SJCRH30 (cell line): ENCODE data around the gene ASB10. TPM values are rescaled to one million over a fixed set of nuclear protein-coding genes. Genes with fewer than 3 reads are reported as not detected.

Experiments
- DNase-seq, 2 experiments: peaks; one replicate each; pipeline ENCODE4 v3.0.0-alpha.2; 2015 to 2020
- H3K27ac ChIP-seq: fragments of 250-450 bp; sonication (Bioruptor Pico); 2 replicates; pipeline ENCODE4 v1.5.1; 2020; ENCODE audit warnings: mild to moderate bottlenecking, moderate library complexity
- H3K27me3 ChIP-seq: fragments of 250-450 bp; sonication (Bioruptor Pico); 2 replicates; pipeline ENCODE4 v1.5.1; 2020; ENCODE audit warnings: mild to moderate bottlenecking, moderate library complexity
- H3K36me3 ChIP-seq: fragments of 250-450 bp; sonication (Bioruptor Pico); 2 replicates; pipeline ENCODE4 v1.5.1; 2020; ENCODE audit warnings: mild to moderate bottlenecking, moderate library complexity
- H3K4me1 ChIP-seq: fragments of 250-450 bp; sonication (Bioruptor Pico); 2 replicates; pipeline ENCODE4 v1.5.1; 2020; ENCODE audit warnings: mild to moderate bottlenecking, moderate library complexity
- H3K4me3 ChIP-seq: fragments of 250-450 bp; sonication (Bioruptor Pico); 2 replicates; pipeline ENCODE4 v1.5.1; 2020; ENCODE audit warnings: mild to moderate bottlenecking, moderate library complexity
- H3K9me3 ChIP-seq: fragments of 250-450 bp; sonication (Bioruptor Pico); replicated peaks from 2 replicates; pipeline ENCODE4 v1.5.1; 2020; ENCODE audit warnings: mild to moderate bottlenecking, moderate library complexity
- total RNA-seq: library from RNA; depleted of rRNA; stranded (reverse); fragments of >200 nt; shearing (Covaris generic); gene quantifications from 2 replicates; pipeline ENCODE4 v1.2.3, GENCODE V29; 2014

Gene ASB10
- total RNA-seq, 1 experiment from 2014 or later = not detected

GRCh38 chr7:151201751-151202150, 14.7 kb upstream of the ASB10 start:
- H3K36me3 ChIP-seq = no peaks in the 10 kb centered on the region
- no peaks in the 10 kb centered on the region for H3K9me3 ChIP-seq
- H3K27me3 ChIP-seq = peaks cover 46% of the 10 kb centered on the region
- no peak for DNase-seq
- H3K4me1 ChIP-seq = no peaks in the 10 kb centered on the region
- no peak overlapping the region for H3K4me3 ChIP-seq
- H3K27ac ChIP-seq = no peak overlapping the region

GRCh38 chr7:151201344-151201743, 14.3 kb upstream of the ASB10 start:
- Histone ChIP-seq H3K9me3 (no peaks in the 10 kb centered on the region), H3K4me1 (no peaks in the 10 kb centered on the region)

GRCh38 chr7:151198945-151199848, 12.1 kb upstream of the ASB10 start:
- no peak overlapping the region for H3K4me3 ChIP-seq
- H3K36me3 ChIP-seq = no peaks in the 10 kb centered on the region
- DNase-seq = no peak
- H3K4me1 ChIP-seq = no peaks in the 10 kb centered on the region
- no peak overlapping the region for H3K27ac ChIP-seq
- peaks cover 51% of the 10 kb centered on the region for H3K27me3 ChIP-seq
- H3K9me3 ChIP-seq = no peaks in the 10 kb centered on the region

More at GRCh38 chr7:151201344-151201743, 14.3 kb upstream of the ASB10 start:
- no peaks in the 10 kb centered on the region for H3K36me3 ChIP-seq
- DNase-seq = no peak
- no peak overlapping the region for H3K27ac ChIP-seq
- peaks cover 50% of the 10 kb centered on the region for H3K27me3 ChIP-seq
- no peak overlapping the region for H3K4me3 ChIP-seq

- H3K9me3 ChIP-seq = no peaks in the 10 kb centered on the region
- no peak overlapping the region for H3K27ac ChIP-seq
- H3K4me3 ChIP-seq = no peak overlapping the region
- peaks cover 55% of the 10 kb centered on the region for H3K27me3 ChIP-seq
- no peaks in the 10 kb centered on the region for H3K4me1 ChIP-seq
- DNase-seq = no peak
- no peaks in the 10 kb centered on the region for H3K36me3 ChIP-seq
Measured at GRCh38 chr7:151197932-151198331, 10.9 kb upstream of the ASB10 start.

DNA sequence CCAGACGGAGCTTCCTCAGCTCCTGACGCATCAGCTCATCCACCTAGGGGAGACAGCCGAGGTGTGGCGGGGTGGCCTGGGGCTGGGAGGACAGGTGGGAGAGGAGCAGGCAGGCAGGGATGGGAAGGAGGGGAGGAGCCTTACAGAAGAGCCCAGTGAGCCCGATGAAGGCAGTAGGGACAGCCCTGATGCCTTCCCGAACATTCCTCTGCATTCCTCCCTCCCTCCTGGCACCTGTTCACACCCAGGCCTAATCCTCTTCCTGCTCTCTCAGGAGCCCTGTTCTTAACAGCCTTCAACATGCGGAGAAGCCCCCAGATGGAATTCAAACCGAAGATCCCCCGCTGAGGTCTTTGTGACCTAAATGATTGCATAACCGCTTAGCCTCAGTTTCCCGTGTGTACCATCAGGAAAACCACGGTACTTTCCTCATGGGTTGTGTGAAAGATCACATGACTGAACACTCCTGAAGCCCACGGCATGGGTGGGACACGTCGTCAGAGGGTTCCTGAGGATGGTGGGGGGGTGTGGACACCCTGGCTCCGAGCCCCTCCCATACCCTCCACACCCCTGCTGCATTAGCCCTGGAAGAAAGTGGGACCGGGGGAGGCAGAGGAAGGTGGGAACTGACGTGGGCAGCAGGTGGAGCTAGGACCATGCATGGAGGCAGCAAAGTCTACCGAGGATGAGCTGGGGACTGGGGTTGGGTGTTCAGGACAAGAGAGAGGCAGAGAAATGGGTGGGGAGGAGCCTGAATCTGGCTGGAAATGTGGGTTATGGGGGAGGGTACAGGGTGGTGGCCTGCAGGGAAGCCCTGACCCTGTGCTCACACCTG, 8.8 kb upstream of the ASB10 start:
- Histone ChIP-seq H3K27me3 (peaks cover 50% of the 10 kb centered on the region), H3K36me3 (no peaks in the 10 kb centered on the region), H3K4me3 (no peak overlapping the region), H3K4me1 (no peaks in the 10 kb centered on the region), H3K9me3 (no peaks in the 10 kb centered on the region), H3K27ac (no peak overlapping the region)
- DNase-seq = no peak

- no peaks in the 10 kb centered on the region; the same call in 1 of the 2 replicates for H3K4me1 ChIP-seq
Measured at GRCh38 chr7:151194188-151194587, 7.1 kb upstream of the ASB10 start.

DNA sequence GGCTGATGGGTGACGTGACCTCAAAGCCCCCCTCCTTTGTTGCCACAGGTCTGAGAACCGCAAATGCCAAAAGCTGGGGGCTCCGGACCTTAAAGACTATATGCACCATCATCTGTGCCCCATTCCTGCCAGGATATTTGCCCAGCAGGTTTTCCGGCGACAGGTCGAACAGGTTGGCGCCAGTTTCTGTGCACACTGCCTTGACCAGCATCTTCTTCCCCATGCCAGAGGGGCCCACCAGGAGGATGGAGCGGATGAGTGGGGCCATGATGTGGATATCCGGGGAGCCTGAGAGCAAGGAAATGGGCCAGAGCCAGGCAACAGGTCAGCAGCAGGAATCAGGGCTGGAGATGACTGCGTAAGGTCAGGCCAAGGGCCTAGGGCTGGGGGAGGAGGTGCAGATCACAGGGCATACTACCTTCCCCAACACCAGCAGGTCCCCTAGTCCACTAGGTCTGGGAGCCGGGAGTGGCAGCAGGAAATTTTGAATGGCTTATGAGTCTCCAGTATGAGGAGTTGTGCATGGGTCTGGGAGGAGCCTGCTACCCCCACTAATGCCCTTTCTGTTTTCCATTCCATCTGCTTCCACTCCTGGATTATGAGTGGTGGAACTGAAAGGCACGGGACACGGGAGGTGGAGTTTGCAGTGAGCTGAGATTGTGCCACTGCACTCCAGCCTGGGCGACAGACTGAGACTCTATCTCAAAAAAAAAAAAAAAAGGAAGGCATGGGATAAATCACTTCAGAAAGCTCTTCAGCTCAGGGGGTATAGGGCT, 6.3 kb upstream of the ASB10 start:
- Histone ChIP-seq H3K4me1 (peaks cover under 1% of the 10 kb centered on the region), H3K4me3 (no peak overlapping the region), H3K36me3 (no peaks in the 10 kb centered on the region), H3K27me3 (peaks cover 38% of the 10 kb centered on the region; the same call in 1 of the 2 replicates), H3K27ac (no peak overlapping the region), H3K9me3 (no peaks in the 10 kb centered on the region)
- no peak for DNase-seq

More at GRCh38 chr7:151194188-151194587, 7.1 kb upstream of the ASB10 start:
- no peak overlapping the region for H3K27ac ChIP-seq
- no peak overlapping the region for H3K4me3 ChIP-seq
- no peaks in the 10 kb centered on the region for H3K36me3 ChIP-seq
- H3K9me3 ChIP-seq = no peaks in the 10 kb centered on the region
- H3K27me3 ChIP-seq = peaks cover 43% of the 10 kb centered on the region; the same call in 1 of the 2 replicates
- no peak for DNase-seq

DNA sequence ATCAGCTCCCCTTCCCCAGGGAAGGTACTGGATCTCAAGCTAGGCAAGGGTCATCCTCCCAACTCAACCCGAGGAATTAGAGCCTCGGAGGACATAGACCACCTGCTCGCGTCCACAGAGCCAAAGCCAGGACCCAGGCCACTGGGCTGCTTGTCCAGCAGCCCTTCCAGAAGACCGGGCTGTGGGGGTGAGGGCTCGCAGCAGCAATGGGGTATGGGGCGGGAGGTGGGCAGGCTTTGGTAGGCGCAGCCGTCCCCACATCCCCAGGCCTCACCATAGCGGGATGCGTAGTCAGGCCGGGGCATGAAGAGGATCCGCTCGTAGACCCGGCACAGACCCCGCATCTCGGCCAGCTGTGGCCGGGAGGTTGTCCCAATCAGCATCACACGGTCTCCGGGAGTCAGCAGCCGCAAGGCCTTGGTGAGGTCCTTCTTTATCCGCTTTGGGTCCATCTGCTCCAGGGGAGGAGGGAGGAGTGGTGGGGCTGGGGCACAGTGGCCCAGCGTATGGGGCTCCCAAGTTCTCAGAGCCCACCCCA, 5.0 kb upstream of the ASB10 start:
- H3K9me3 ChIP-seq = no peaks in the 10 kb centered on the region
- H3K36me3 ChIP-seq = no peaks in the 10 kb centered on the region
- DNase-seq = no peak
- H3K27me3 ChIP-seq = peaks cover 35% of the 10 kb centered on the region; the same call in 1 of the 2 replicates
- peaks cover 6% of the 10 kb centered on the region for H3K4me1 ChIP-seq
- no peak overlapping the region for H3K27ac ChIP-seq
- H3K4me3 ChIP-seq = no peak overlapping the region

- Histone ChIP-seq H3K27ac (no peak overlapping the region), H3K4me3 (no peak overlapping the region), H3K9me3 (no peaks in the 10 kb centered on the region), H3K36me3 (no peaks in the 10 kb centered on the region), H3K27me3 (peaks cover 29% of the 10 kb centered on the region; the same call in 1 of the 2 replicates), H3K4me1 (peaks cover 6% of the 10 kb centered on the region)
- no peak for DNase-seq
Measured at GRCh38 chr7:151191544-151191943, 4.5 kb upstream of the ASB10 start.

- Histone ChIP-seq H3K36me3 (no peaks in the 10 kb centered on the region), H3K27me3 (peaks cover 21% of the 10 kb centered on the region; the same call in 1 of the 2 replicates), H3K9me3 (no peaks in the 10 kb centered on the region), H3K27ac (no peak overlapping the region), H3K4me3 (no peak overlapping the region), H3K4me1 (peaks cover 6% of the 10 kb centered on the region)
- no peak for DNase-seq
Measured at GRCh38 chr7:151189038-151189437, 2.0 kb upstream of the ASB10 start.

GRCh38 chr7:151188252-151188542, 1.1 kb upstream of the ASB10 start:
- Histone ChIP-seq H3K36me3 (no peaks in the 10 kb centered on the region), H3K27ac (no peak overlapping the region), H3K9me3 (no peaks in the 10 kb centered on the region), H3K4me1 (peaks cover 6% of the 10 kb centered on the region), H3K4me3 (no peak overlapping the region), H3K27me3 (peaks cover 20% of the 10 kb centered on the region; the same call in 1 of the 2 replicates)
- no peak for DNase-seq

DNA sequence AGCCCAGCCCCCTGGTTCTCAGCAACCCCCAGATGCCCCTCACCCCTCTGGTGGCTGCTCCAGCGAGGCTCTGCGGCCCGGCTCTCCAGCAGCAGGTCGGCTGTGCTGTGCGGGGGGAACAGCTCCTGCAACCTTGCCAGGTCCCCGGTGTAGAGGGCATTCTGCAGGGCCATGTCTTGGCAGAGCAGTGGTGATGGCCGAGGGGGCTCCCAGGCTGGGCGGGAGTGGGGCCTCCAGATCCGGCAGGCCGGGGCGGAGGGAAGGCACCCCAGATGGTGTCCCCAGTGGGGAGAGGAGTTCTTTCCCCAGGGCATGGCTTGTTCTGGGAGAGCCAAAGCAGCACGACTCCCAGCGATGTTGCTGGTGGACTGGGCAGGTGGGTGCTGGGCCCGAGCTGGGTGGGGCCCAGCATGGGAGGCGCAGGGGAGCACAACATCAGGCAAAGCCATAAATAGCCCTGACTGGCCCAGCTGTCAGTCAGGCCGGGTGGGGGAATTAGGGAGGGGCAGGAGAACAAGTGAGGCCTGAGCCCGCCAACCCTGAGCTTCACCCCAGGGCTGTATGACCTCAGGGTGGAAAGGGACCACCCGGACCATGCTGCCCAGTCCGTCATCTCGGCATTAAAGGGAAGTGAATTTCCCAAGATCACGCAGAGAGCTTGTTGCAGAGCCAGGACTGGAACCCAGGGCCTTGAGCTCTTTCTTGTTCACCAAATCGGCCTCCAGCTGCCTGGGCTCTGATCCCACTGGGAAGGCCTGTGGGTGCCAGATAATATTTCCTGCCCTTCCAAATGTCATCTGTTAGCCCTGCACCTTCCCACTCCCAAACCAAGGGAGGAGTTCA, 580 bp upstream of the ASB10 start:
- Histone ChIP-seq H3K27ac (no peak overlapping the region), H3K4me1 (peaks cover 6% of the 10 kb centered on the region), H3K27me3 (peaks cover 15% of the 10 kb centered on the region; the same call in 1 of the 2 replicates), H3K36me3 (no peaks in the 10 kb centered on the region), H3K4me3 (no peak overlapping the region), H3K9me3 (no peaks in the 10 kb centered on the region)
- DNase-seq = peak in 1 of 2 experiments; percentile 29

DNA sequence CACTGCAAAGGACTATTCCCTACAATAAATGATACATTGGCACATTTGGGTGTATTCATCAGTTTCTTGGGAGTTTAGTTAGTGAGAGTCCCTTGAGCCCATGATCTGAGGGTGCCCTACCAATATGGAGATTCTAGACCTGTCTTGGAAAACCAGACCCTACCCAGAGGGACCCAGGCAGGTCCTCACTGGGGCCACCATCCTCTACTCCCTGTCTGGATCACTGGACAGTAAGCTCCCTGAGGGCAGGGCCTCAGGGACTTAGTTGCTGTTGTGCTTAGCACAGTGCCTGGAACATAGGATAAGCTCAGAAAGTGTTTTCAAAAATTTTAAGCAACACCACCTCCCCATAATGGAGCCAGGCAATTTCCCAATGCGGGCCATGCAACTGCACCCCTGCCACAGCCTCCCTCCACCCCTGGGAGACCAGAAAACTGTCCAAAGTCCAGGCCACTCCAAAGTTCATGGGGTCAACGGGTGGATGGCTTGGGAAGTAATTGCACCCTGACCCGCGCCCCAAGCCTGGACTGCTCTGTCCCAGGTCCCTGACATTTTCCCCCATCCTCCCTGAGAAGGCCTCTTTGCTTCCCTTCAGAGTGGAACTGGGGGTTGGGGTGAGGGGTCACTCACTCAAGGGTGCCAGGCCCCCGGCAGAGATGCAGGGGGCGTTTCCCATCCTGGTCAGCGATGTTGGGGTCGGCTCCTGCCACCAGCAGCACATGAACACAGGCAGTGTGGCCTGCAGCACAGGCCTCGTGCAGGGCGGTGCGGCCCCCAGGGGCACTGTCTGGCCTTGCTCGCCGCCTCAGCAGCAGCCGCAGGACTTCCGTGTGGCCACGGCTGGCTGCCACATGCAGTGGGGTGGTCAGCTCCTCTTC, 1.0 kb downstream of the ASB10 start:
- no peak for DNase-seq
- Histone ChIP-seq H3K4me1 (peaks cover 6% of the 10 kb centered on the region), H3K4me3 (no peak overlapping the region), H3K9me3 (no peaks in the 10 kb centered on the region), H3K27ac (no peak overlapping the region), H3K27me3 (peaks cover 12% of the 10 kb centered on the region; the same call in 1 of the 2 replicates), H3K36me3 (no peaks in the 10 kb centered on the region)
